Measurements from ENCODE around the gene UTP25.

GRCh38 chr1:209869291-209870149 is 41.7 kb downstream of the UTP25 start:
- peak; percentile 30; the same call in 1 of the 2 replicates for TF ChIP-seq GATA2 (IDR thresholded peaks at IDR 0.05; ENCODE audit: low read depth, low read length)
- no peak for TF ChIP-seq GATA3 (IDR thresholded peaks at IDR 0.05; ENCODE audit: low read depth, low read length)

Measured in SH-SY5Y (cell line).